Measurements from ENCODE around the gene QRFP. TPM values are rescaled to one million over a fixed set of nuclear protein-coding genes. Genes with fewer than 3 reads are reported as not detected.
A peak's percentile ranks its signal among the peaks of the same experiment; 100 is the strongest.

Gene QRFP
- total and polyA plus RNA-seq, 2 of the 8 experiments (the other 6 are each of a cell fraction or from before 2014, with no cell fraction given) = not detected

DNA sequence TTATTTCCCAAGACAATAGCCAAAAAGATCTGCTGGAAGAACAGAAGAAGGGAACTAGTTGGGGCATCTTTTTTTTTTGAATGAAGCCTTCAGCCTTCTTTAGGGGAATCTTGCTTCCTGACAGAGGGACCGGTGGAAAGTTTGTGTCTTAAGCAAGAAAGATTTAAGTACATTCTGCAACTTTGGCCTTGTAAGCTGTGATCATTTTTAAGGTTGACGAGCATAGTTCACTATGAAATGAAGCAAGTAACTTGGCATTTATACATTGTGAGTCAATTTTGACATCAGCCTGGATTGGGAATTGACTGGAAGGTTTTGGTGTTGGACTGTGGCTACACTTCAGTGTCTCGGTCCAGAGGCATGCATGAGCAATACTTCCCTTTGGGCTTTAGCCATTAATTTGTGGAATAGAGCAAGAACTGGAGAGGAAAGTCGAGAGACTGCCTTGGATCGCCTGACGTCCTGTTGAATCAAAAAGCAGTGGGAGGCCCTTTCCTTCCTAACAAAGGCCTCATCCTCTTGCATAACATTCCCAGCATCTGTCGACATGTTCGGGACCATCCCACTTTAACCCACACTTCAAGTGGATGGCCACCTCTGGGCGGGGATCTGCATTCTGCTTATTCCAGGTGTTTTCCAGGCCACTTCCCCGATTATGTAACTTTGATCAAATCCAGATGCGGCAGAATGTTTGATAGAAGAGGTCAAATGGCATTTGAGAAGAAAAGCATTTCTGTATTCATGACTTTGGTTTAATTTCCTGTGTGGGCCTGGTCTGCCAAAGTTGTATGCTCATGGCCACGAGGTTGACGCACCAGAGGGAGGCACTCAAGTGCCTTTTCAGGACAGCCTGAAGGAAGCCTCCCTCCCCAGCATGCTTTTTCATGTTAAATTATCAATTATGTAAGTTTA is 49.0 kb downstream of the QRFP start (continued):
- peak in 1 of 2 experiments; percentile 84; a peak in 1 of 4 replicates for TF ChIP-seq HDAC2 (IDR thresholded peaks at IDR 0.05; ENCODE audit: borderline replicate concordance in 1 of 2, low read depth in 2 of 2, low read length in 2 of 2)
- TF ChIP-seq, protein P1, sequence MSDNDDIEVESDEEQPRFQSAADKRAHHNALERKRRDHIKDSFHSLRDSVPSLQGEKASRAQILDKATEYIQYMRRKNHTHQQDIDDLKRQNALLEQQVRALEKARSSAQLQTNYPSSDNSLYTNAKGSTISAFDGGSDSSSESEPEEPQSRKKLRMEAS (IDR thresholded peaks at IDR 0.05) = 0 out of 2 replicates have a peak, but pooled peaks have one; percentile 31
- TF ChIP-seq CEBPB (IDR thresholded peaks at IDR 0.05; ENCODE audit: low read depth, low read length) = peak; percentile 99

Data from H1 (cell line).